GM08714 (cell line): Measurements from ENCODE around the gene CDK1.

ENCODE experiments used
- H3K4me3 ChIP-seq: fragments of 200-500 bp; sonication (Bioruptor generic); 2 replicates; pipeline ENCODE4 v1.5.1; 2014; ENCODE audit warnings: mild to moderate bottlenecking, low read length, inconsistent platforms
- ZNF274 ChIP-seq: IDR thresholded peaks from 2 replicates; pipeline ENCODE4 v1.6.1; 2012; ENCODE audit warnings: mild to moderate bottlenecking, low read depth, low read length

Gene CDK1

DNA sequence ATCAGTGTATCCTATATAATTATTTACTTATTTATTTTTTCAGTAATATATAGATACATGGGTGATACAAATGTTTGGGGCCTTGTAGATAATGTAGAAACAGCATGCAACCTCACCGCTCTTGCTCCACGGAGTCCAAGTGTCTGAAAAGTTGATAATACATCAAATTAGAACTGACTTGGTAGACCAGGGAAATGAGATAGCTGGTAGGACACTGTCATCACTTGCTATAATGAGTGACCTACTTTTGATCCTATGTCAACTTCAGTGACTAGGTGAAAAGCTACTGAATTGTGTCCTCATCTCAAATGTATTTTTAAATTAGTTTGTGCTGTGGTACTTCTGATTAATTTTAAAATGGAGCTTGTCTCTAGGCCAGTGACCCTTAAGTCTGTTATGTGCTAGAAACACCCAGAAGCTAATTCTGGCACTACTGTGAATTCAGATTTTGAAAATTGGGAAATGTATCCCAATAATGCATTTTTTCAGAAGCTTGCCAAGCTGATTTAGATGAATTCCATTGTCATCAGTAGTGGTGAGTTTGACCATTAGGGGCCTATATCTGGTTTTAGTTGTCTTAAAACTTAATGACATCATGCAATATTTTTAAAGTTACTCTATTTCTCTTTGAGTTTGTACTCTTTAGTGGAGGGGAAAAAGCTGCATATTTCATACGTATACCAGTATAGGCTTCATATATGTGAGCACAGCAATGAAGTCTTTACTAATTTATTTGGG is 17.4 kb downstream of the CDK1 start:
- TF ChIP-seq ZNF274: no peak
- H3K4me3 ChIP-seq: no peak overlapping the region

DNA sequence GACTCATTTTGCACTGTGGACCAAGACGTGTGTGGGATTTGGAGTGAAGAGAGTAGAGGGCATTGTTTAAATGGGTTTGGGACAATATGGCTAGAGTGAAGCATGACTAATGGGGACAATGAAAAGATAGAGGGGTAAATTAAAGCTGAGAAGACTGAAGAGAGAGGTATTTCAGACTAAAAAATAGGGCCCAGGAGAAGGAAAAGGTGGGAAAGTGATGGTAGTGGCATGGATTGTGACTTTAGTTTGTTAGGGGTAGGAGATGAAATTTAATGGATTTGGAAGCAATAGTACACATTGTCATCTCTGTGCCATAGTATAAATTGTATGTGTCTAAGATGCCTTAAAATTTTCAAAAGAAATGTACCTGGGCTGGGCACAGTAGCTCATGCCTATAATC is 18.2 kb downstream of the CDK1 start:
- no peak overlapping the region for H3K4me3 ChIP-seq
- no peak for TF ChIP-seq ZNF274

DNA sequence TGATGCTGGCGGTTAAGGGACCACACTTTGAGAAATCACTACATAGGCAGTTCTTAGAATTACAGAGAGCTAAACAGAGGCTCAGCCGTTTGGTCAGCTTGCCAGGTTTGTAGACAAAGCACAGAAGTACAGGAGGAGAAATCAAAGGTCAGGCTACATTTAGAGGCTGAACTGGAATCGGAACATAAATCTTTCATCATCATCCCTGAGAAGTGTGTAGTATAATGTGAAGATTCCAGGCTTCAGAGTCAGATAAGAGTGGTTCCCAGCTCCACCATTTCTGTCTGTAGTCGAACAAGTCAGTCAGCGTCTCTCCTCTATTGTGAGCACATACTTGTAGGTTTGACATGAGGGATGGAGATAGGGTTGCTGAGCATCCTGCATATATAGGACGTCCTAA is 18.9 kb downstream of the CDK1 start:
- no peak for TF ChIP-seq ZNF274
- no peak overlapping the region for H3K4me3 ChIP-seq

DNA sequence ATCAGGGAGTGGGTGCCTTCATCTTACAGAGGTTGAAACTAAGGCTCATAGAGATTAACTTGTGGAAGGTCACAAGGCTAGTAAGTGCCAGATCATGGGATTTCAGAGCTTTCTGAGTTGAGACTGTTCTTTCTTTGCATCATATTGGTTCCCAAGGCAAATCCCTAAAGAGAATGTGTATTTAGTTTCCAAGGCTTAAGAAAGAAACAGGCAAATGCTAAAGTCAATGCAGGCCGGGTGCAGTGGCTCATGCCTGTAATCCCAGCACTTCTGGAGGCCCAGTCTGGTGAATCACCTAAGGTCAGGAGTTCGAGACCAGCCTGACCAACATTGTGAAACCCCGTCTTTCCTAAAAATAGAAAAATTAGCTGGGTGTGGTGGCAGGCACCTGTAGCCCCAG is 19.8 kb downstream of the CDK1 start:
- no peak overlapping the region for H3K4me3 ChIP-seq
- TF ChIP-seq ZNF274: no peak

DNA sequence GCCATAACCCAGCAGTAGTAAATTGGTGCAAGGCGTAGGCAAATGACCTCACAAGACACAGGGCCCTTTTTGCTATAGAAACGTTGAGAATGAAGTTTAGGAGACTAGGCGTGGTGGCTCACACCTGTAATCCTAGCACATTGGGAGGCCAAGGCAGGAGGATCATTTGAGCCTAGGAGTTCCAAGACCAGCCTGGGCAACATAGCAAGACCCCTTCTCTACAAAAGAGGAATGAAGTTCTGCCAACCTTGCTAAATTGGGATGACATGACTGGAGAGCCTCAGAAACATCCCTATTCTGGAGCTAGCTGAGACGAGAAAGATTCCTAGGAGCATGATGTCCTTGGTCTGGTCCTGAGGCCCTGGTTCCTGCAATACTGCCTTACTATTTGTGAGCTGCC is 20.6 kb downstream of the CDK1 start:
- no peak for TF ChIP-seq ZNF274
- H3K4me3 ChIP-seq: no peak overlapping the region

DNA sequence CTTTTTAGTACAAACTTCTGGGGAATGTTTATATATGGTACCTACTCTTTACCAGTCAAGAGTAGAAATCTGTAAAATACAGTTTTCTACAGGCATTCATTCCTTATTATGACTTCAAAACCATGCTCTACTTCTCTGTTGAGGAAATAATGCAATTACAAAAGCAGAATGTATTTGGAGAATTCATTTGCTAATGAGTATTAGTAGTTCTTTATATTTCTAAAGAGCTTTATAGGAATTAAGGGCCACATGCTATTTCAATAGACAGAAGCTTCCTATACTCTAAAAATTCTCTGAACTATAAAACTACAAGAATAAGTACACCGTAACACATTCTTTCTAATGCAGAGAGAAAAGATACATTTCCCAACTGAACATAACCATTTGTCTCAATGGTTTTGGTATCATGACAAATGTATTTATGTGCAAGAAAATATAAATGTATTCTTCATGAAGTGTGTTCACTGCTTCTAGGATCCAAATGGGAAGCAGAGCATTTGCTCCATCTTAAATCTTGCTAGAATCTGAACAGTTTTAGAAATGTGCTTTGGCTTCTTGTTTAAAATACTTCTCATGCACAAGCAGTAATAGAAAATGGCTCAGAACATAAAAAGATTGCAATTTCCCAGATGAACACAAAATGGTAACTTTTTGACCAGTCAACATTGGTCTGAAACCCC is 21.8 kb downstream of the CDK1 start:
- no peak for TF ChIP-seq ZNF274

DNA sequence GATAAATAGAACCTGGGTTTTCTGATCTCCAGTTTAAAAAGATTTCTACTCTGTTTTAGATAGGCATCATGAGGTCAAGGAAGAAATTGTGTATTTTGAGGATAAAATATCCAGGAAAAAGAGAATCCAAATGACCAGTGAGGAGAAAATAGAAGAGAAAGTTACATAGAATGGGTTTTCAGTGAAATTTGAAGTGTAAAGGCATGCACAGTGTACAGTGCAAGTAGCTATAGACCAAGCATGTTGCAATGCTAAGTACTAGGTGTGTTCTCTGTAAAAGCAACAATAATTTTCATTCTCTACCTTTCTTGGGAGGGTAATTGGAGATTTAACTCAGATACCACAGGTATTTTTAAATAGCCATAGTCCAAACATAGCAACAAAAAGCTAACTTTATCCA is 22.6 kb downstream of the CDK1 start:
- H3K4me3 ChIP-seq: no peak overlapping the region
- no peak for TF ChIP-seq ZNF274

More for the DNA sequence above, 21.8 kb downstream of the CDK1 start:
- no peak overlapping the region for H3K4me3 ChIP-seq

DNA sequence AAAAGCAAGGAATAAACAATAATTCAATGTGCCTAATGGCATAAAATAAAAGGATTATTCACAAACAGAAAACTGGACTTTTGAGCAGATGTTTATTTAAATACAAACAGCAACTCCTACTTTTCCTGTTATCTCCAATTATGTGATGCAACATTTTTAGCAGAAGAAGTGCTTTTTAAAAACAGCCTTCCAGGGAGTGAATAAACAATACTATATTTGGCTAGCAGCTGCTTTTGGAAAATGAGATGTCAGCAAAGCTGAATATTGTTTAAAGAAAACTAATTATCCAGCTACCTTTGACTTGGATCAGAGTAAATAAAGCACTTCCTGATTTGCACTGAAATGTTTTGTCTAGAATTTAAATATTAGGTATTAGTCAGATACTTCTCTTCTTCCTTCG is 23.2 kb downstream of the CDK1 start:
- TF ChIP-seq ZNF274: no peak
- H3K4me3 ChIP-seq: no peak overlapping the region

DNA sequence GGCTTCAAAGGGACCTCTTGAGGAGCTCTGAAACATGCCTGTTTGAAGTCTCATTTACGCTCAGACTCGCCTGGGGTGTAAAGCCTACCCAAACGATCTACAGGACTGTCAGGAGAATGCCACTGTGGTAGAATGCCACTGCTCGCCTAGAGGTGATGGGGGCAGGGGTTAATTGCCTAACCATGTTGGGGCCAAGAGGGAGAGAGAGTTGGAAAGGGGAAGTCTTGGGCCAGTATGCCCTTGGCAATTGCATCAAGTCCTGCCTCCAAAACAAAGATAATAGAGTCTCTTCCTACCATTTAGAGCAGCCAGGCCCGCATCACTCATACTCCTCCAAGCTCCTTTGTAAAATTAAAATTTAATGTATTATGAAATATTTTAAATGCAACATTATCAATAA is 25.2 kb downstream of the CDK1 start:
- H3K4me3 ChIP-seq: no peak overlapping the region
- TF ChIP-seq ZNF274: no peak

DNA sequence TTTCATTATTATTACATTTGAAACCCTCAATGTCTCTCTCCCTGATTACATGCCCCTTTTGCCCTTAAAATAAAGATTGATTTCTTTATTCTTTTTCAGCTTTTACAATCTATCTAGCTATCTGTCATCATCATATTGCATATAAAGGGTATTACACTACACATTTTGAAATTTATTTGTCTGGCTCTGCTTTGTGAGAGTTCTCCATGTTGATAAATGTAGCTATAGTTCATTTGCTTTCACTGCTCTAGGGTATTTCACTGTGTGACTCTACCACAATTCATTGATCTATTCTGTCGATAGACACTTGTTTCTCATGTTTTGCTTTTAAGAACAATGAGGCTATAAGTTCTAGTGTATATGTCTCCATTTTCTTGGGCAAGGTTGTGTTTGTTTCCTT is 25.6 kb downstream of the CDK1 start:
- H3K4me3 ChIP-seq: no peak overlapping the region
- no peak for TF ChIP-seq ZNF274

DNA sequence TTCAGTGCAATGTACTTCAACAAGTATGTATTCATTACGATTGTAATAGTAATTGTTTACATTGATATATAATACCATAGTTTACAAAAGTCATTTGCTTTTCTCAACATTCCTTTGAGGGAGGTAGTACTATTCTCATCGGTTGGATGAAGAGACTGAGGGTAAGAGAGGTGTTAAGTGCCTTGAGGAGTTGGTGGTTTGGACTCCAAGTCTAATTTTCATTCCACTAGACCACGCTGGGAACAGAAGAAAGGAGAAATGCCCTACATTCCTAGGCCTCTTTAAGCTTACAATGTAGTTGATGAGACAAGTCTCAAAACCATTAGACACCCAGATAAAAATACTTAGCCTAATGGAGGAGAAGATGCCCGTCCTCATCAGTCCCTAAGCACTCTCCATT is 28.6 kb downstream of the CDK1 start:
- H3K4me3 ChIP-seq: no peak overlapping the region
- no peak for TF ChIP-seq ZNF274

DNA sequence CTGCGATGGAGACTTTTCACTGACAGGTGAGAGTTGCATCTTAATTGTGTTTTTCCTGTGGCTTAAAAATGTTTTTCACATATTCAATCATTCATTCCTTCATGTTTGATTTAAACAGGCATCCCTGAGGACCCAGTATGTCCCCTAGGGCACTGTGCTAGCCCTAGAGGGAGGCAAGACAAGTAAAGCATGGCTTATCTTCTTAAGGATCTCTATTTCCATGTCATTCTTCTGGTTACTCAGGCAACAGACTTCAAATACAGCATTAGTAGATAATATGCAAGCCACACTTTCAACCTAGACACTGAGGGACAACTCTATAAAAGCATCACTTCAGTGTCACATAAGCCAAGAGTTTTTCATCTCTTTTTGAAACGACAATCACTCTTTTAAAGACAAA is 29.2 kb downstream of the CDK1 start:
- H3K4me3 ChIP-seq: no peak overlapping the region
- TF ChIP-seq ZNF274: no peak

DNA sequence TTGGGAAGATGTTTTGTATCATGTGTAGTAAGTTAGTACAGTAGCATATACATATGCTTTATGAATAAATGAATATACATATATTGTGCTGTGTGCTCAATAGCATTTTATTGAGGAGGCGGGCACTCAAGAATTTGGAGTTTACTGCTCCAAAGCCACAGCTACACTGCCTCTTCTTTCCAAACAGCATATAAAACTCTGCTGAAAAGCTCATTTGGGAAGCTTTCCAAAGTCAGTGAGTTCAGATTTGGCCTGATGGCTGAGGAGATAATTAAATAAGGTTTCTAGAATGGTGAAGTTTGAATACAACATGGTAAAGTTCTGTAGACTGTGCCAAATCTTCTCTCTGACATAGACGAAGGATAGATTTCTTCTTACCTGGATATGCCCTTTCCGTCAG is 29.8 kb downstream of the CDK1 start:
- no peak for TF ChIP-seq ZNF274
- H3K4me3 ChIP-seq: no peak overlapping the region

DNA sequence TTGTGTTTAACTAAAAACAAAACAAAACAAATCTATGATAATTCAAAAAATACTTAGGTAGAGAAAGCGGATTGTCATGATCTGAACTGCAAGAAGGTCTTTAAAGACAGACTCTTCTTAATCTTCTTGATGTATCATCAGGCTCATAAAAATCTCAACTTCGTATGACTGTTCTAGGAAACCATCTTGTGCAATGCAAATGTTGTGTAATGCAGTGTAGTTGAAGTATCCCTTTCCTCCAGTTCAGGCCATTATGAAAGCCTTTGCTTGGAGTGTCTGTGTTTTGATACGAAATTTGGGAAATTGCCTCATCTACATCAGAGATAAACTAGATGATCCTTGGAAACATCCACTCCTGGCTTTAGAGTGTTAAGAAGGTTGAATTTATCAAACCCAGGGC is 30.9 kb downstream of the CDK1 start:
- no peak overlapping the region for H3K4me3 ChIP-seq
- TF ChIP-seq ZNF274: no peak

DNA sequence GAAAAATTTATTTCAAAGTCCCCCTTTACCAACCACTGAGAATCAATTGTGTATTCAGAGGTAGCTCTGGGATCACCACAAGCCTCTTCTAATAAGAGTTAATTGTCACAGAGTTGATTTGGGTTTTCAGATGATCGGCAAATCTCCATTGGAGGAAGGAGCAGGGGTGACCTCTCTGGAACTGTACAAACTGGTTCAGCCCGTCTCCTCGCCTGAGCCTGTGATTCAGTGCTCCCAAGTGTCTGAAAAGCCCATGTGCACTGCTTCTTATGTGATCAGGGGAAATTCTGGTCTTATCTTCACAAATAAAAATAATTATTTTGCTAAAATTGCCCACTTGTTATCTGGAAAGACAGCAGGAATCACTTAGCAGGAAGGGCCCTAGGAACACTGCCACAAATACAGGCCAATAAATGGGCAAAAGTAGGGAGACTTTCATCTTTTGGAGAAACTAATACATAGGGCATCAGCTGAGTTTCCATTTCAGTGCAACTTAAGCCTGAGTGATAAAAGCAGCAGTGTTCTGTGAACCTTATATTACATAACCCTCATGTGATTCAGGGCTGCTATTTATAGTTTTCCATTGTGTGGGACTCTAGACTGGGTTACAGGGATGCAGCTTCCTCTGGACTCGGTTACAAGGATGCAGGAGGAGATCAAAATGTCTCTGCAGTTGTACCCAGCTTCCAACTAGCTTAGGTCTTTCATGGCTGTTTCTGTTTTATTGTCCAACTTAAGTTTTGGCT is 32.3 kb downstream of the CDK1 start:
- no peak for TF ChIP-seq ZNF274
- no peak overlapping the region for H3K4me3 ChIP-seq
